ENCODE measurements around the gene CCDC12.
"Not testable (repeated sequence)": the region's sequence is repeated elsewhere in the genome, so short reads cannot be mapped to it uniquely, and the experiment has no call there.

The CCDC12 gene

DNA sequence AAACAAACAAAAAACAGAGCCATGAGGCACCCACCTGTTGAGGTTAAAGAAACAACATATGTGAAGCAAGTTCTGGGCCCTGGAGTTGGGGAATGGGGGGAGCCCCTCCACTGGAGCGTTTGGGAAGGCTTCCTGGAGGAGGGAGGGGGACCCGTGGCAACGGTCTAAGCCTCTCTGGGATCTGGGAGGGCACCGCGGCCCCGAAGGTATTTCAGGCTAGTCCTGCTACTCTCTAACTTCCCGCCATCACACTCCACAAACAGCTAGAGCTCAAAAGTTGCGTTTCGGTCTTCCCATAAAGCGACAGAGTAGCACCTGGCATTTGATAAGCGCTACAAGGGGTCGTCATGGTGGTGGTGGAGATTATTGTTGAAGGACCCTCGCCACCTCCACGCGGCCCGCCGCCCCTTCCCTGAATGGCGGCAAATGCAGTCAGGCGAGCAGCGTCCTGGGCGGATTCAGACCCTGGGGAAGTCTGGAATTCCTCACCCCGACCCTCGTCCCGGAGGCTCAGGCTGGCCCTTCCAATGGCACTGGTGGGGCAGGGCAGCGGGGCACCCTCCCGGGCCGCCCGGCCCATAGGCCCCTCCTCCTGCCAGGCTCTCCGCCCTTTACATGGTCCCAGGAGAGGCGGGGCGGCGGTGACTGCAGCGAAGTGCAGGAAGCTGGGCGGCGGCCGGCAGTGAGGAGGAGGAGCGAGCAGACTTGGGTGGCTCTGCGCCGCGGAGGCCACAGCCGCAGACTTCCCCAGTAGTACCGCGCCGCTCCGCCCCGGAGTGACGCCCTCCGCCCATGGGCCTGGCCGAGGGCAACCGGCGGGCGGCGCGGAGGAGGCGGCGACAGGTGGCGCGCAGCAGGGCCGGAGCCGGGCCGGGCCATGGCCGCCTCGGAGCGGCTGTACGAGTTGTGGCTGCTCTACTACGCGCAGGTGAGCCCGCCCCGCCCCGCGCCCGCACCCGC is 2.7 kb upstream of the CCDC12 start, which contains the start of gene NBEAL2:
TSS of gene NBEAL2 (plus strand) at position 682 of the 960 bp plus-strand sequence. CDS start at position 878, 196 bp downstream.
- DNase-seq, result peak; percentile 94 to 95

DNA sequence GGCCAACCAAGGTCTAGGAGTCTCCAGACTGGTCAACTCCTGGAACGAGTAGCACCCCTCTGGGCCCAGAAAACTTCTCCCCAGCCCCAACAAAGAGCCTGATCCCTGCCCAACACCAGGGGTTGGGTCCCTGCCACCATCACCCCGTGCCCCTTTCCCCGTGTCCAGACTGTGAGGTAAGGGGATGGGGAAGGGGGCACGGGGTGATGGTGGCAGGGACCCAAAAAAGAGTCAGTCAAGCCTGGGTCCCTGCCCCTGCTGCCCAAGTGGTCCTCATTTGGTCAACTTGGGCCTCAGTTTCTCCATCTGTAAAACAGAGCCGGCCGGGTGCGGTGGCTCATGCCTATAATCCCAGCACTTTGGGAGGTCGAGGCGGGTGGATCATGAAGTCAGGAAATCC is 1.8 kb upstream of the CCDC12 start:
- DNase-seq, result no peak

DNA sequence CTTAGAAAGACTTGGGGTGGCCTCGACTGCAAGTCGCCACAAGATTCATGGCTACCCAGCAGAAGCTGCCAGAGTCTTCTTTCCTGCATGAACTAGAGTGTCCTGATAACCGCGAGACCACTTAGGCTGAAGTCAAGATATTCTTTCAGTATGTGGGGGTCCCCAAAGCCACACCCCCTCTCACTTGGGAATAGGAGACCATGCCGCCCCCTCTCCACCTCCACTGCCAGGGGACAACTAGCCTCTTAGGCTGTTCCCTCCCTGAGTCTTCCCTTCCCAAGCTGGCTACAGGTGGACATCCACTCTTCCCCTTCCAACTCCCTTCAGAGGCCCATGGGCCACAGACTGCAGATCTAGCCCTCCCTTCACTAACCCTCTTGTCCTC is 1.3 kb upstream of the CCDC12 start:
- no peak for DNase-seq

DNA sequence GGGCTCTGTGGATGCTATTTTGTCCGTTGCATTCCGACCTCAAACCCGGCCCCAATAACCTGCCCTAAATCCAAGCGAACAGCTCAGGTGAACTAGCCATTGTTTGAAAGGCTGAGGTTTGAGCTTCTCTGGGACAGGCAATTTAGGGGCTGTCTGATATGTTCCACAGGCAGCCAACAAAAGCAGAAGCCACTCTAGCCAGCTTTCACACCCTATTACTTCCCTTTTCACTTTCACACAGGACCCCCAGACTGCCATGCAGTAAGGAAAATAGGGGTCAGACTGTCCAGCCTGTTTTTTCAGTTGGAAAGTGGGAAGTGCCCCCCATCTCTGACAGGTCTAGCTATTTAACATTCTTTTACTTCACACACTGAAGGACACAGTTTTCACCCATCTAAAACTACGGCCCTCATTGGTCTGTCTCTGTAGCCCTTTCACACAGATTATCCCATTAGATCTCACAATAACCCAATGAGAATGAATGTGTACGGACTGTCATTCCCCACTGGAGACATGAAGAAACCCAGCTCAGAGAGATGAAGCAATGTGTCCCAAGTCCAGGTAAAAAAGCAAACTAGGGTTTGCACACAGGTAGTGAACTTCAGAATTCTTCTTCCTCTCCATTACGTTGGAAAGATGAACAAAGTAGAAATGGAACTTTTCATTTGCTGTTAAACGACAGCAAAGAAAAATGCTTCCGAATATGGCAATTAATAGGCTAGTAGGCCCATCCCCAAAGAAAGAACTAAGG is 1.9 kb downstream of the CCDC12 start:
- DNase-seq, result peak; percentile 43 to 51

DNA sequence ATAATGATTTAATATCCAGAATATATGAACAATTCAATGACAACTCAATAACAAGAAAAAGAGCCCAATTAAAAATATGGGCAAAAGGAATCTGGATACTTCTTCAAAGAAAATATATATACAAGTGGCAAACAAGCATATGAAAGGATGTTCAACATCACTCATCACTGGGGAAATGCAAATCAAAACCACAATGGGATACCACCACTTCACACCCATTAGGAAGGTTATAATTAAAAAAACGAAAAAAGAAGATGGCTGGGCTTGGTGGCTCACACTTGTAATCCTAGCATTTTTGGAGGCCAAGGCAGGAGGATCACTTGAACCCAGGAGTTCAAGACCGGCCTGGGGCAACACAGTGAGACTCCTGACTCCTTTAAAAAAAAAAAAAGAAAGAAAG is 4.1 kb downstream of the CCDC12 start:
- DNase-seq, result no peak

DNA sequence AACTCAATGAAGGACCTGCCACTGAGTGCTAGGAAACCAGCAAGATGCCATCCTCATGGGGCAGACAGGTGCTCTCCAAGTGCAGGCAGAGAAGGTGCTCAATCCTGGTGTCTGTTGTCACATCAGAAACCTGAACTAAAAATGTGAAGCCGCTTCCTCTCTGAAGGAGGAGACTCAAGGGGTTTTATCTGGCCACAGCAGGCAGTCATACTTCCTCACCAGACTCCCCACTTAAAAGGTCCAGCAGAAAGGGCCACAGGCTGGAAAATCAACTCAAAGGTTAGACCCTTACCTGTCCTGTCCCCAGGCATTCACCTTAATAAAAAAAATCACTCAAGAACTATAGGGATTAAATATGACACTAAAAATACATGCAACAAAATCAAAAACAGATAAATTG is 4.8 kb downstream of the CCDC12 start:
- DNase-seq, result no peak

DNA sequence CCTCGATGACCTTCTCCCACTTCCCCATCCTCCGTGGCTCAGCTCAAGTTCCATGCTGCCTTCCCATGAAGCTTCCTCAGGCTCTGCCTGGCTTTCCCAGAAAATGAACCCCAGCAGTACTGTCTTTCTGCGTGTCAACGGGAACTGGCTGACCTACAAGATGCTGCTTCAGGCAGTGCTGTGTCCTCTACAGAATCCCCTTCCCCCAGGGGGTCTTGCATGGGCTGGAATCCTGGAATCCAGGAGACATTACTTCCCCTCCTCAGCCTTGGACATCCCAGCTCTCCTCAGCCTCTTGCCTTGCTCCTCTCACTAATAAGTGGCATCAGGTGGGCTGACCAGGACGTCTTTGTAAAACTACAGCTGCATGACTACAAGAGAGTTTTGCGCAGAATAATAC is 5.4 kb downstream of the CCDC12 start:
- DNase-seq, result no peak

DNA sequence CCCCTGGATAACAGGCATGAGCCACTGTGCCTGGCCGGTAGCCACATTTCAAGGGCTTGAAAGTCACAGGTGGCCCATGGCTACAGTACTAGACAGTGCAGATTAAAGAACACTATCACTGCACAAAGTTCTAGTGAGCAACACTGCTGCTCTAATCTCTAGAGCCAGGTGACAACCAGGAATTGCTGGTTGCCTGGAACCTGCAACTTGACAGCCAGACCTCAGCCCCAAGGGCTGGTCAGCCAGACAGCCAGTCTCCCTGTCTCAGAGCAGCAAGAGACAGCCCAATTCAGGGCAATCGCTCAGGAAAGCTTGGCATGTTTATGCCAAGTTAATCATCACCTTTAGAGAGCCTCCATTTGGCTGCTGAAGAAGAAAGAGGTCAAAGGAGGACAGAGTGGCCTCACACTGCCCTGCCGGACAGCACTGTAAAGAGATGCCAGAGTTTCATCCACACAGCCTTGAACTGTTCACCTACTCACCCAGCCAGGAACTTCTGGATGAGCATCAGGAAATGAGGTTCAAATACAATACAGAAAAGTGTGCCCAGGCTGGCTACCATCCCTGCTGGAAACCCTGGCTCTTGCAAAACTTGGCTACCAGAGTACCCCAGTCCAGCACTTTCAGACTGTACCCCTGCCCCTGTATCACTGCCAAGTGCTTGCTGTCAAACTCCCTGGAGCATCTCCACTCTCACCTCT is 6.0 kb downstream of the CCDC12 start:
- DNase-seq, result no peak

DNA sequence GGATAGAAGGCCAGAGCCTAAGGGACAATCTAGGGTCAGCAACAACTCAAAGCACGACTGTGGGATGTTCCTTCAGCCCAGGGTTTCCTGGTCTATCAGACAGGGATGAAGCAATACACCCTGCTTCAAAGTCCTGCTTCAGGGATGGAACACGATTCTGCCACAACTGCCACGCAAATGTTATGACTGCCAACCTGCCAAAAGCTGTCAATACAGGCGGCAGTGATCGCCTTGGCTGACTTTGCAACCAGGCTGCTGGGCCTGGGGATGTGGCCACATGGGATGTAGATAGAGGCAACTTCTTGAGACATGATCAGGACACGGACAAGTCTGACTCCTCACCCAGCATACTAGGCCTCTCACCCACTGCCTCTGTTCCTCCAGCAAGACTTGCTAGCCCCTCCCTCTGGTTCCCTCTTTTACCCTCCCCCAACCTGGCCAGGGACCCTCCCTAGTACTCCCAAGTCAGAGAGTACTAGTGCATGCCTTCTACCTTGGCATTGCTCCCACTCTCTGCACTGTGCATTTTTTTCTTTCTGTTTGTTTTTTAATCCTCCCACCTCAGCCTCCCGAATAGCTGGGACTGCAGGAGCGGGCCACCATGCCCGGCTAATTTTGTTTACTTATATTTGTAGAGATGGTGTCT is 7.6 kb downstream of the CCDC12 start:
- no peak for DNase-seq

DNA sequence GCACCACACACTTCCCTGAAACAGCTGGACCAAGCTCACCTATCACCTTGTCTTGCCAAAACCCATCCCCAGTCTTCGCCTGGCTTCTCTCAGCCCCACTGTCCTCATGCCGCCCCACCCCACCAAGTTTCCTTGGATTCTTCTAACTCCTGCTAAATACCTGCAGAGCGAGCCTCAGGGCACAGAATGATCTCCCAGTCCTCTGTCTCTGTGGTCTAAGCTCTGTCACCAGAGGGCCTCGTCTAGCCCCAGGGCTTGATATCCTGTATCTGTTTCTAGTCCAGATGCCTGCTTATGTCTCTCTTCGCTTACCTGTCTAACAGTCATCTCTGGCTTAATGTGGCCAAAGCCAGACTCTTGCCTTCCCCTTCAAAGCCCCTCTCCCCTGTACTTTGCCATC is 9.7 kb downstream of the CCDC12 start:
- no peak for DNase-seq

DNA sequence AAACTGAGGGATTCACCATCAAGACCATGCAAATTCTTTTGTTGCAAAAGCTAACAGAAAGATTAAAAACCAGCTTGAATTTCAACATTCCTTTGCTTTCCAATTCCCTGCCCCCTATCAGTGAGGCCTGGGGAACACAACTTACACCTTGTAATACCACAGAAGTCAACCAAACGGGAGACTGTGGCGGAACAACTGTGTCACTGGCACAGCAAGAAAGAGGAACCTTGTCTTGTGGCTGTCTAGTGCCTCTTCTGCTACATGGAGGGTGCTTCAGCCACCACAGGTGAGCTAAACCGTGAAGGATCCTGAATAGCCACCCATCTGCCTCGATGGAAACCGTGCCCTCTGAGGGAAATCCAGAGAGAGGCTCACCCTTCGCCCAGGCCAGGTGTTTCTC is 11.4 kb downstream of the CCDC12 start:
- peak; percentile 61 for DNase-seq

DNA sequence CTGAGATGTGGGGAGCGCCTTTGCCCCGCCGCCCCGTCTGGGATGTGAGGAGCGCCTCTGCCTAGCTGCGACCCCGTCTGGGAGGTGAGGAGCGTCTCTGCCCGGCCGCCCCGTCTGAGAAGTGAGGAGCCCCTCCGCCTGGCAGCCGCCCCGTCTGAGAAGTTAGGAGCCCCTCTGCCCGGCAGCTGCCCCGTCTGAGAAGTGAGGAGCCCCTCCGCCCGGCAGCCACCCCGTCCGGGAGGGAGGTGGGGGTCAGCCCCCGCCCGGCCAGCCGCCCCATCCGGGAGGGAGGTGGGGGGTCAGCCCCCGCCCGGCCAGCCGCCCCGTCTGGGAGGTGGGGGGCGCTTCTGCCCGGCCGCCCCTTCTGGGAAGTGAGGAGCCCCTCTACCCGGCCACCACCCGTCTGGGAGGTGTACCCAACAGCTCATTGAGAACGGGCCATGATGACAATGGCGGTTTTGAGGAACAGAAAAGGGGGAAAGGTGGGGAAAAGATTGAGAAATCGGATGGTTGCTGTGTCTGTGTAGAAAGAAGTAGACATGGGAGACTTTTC is 12.4 kb downstream of the CCDC12 start:
- not testable (repeated sequence) for DNase-seq

DNA sequence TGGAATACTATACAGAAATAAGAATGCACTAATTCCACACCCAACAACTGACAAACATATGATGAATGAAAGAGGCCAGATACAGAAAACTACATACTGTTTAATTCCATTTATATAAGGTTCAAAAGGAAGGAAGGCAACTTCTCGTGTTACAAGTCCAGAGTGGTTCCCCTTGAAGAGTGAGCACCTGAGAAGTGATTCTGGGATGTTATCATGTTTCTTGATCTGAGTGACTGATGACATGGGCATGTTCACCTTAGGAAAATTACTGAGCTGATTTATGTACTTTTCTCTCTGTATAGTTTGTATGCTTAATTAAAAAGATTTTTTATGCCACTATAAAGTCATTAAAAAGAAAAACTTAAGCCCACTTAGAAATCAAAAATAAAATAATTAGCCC is 13.6 kb downstream of the CCDC12 start:
- DNase-seq, result no peak

DNA sequence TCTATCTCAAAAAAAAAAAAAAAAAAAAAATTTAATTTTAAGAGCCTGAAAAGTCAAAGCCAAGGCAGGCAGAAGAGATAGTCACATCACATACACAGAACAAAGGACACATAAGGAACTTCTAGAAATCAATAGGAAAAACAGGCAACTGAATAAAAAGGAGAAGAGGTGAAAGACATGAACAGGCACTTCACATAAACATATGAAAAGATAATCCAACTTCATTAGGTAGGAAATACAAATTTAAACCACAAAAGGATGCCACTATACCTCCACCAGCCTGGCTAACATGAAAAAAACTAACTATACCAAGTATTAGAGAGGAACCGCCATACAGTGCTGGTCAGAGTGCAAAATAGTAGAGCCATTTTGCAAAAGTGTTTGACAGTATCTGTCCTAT is 14.1 kb downstream of the CCDC12 start:
- no peak for DNase-seq

DNA sequence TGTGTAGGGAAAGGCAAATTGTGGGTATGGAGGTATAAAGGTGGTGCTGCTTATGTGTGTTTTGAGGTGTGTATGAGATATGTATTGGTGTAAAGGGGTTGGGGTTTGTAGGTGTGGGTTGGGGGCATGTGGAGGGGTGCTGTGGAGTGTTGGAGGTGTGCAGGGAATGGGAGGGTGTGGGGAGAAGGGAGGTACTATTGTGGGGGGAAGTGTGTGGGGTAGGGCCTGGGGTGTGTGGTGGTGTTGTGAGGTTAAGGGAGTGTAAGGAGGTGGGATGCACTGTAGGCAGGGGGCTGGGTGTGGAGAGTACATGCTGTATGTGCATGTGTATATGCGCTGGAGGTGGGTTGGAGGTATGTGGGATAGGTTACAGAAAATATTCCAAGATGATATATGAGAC is 15.7 kb downstream of the CCDC12 start:
- no peak for DNase-seq

DNA sequence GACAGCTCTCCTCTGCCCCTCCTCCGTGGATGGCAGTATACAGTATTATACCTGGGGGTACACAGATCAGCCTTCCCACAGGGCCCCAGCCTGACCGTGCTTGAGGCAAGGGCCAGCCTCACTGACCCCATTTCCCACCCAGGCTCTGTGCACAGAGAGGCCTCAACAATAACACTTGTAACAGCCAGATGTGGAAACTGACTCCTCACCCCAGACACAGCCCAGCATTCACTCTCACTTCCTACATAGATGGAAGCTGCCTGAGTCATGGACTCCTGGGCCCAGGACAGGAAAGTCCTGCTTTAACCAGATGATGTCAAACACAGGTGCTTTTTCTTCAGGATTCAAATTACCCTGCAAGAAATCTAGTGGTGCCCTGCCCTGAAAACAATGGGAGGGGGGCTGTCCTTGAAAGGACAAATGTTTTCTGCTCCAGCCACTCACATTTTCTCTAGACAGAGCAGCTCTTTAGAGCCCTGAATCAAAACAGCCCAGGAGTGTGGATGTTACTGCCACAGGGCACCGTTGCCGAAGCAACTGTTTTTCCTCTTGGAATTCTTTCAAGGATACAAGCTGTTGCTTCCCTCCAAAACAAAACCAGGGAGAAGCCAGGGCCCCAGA is 16.4 kb downstream of the CCDC12 start:
- DNase-seq, result peak; percentile 63 to 81

DNA sequence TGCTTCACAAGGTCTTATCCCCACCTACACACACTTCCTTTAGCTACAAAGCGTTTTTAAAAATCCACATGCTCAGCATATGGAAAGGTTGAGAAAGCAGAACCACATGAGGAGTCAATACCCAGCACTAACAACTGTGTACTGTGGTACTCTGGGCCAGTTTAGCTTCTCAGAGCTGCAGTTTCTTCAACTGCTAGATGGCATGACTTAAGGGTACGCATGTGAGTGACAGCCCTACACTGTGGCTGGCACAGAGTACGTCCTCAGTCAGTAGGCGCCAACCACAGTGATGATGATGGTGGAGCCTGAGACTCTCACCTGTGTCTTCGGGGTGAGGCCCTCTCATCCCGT is 17.4 kb downstream of the CCDC12 start:
- DNase-seq, result peak in 1 of 2 donors; percentile 79

DNA sequence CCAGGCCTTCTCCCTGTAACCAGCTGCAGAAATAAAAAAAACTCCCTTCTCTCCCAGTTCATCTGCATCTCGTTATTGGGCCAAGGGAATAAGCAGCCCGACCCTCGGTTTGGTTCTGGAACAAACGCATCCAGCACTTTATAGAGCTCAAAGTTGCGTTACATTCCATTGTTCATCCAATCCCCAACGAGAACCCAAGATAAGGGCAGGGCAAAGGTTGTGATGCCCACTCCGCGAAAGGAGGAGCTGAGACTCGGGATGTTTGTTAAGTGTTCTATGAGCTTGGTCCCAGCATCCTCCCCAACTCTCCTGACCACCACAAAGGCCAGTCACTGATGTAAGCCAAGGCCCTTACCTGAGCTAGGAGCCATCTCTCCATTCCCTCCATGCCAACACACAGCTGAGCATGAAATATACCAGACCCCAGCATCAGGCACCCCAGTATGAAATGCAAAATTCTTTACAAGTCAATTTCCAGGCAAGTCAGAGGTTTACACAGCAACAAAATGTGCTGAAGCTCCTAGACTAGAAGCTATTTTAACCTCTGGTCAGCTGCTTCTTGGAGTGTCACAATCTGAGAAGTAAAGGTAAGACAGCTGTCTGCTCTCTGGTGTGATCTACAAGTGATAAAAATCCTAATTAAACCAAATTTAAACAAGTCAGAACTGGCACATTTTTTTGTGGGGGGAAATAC is 17.9 kb downstream of the CCDC12 start:
- DNase-seq, result no peak

DNA sequence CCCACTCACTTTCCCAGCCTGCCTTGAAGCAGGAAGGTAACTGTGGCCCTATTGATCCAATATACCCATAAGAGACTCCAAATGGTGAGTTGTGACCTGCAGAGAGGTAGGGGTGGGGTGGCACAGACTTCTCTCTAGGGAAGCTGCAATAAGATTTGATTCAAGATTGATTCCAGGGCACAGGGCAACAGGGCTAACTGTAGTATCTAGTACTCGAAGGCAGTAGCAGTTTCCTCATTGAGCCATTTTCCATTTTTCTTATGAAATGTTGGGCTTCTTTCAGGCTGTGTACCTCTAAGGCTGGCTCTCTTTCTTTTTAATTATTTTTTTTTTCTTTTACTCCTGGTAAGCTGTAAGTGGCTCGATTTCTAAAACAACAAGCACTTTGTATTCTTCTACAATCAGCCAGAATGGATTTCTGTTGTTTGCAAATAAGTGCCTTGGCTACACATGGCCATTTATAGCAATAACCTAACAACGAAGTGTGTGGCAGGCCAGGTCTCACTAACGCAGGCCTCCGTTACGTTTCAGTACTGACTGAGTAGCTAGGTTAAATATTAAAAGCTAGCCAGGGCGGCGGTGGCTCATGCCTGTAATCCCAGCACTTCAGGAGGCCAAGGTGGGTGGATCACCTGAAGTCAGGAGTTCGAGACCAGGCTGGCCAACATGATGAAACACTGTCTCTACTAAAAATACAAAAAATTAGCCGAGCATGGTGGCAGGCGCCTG is 19.3 kb downstream of the CCDC12 start:
- DNase-seq, result peak; percentile 52 to 63

DNA sequence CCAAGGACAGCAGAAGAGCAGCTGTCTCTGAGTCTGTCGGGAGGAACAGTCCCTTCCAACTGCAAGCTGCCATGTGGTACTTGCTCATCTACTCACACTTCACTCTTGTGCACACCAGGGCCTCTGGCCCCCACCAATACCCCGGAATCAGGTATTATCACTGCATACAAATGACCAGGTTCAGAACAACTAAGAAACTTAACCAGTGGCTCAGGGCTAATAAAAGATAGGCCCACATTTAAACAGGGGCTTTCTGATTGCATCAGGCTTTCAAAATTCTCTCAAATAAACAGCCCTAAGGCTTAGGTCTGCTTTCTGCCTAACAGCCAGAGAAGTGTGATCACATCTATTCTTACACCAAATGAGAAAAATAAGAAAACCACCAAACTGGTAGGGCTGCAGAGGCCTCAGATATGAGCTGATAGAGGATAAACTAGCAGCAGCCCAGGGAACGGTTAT is 20.7 kb downstream of the CCDC12 start:
- DNase-seq, result no peak

DNA sequence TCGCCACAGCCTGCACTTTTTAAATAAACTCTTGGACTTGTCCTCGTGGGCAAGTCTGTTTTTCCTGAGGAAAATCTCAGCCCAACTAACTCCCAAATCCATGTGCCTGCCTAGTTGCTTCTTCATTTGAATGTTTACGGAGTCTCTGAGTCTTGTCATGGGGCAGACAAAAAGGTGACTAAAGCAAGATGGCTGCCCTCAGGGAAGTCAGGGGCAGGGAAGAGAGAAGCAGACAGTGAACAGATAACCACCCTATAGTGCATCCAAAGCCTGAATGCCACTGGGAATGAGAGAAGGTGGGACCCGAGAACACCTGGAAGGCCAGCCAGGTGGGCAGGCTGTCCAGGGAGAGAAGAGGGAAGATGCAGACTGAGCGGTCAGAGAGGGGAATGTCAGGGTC is 21.4 kb downstream of the CCDC12 start:
- DNase-seq, result no peak
